Hippocampal formation (tissue), 2 donors: ENCODE results near the gene GLS.
"Not testable (repeated sequence)": the region's sequence is repeated elsewhere in the genome, so short reads cannot be mapped to it uniquely, and the experiment has no call there.

ENCODE experiments used
- DNase-seq, 2 donors: peaks; one replicate each; lab custom pipeline; 2025; lab: John Stamatoyannopoulos, UW

The GLS gene

DNA sequence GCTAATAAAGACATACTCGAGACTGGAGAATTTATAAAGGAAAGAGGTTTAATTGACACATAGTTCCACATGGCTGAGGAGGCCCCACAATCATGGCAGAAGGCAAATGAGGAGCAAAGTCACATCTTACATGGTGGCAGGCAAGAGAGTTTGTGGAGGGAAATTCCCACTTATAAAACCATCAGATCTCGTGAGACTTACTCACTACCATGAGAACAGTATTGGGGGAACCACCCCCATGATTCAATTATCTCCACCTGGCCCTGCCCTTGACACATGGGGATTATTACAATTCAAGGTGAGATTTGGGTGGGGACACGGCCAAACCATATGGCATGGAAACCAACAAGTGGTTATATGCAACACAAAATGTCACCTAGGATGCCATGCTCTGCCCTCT lies 114.7 kb downstream of the GLS start:
- not testable (repeated sequence) for DNase-seq

DNA sequence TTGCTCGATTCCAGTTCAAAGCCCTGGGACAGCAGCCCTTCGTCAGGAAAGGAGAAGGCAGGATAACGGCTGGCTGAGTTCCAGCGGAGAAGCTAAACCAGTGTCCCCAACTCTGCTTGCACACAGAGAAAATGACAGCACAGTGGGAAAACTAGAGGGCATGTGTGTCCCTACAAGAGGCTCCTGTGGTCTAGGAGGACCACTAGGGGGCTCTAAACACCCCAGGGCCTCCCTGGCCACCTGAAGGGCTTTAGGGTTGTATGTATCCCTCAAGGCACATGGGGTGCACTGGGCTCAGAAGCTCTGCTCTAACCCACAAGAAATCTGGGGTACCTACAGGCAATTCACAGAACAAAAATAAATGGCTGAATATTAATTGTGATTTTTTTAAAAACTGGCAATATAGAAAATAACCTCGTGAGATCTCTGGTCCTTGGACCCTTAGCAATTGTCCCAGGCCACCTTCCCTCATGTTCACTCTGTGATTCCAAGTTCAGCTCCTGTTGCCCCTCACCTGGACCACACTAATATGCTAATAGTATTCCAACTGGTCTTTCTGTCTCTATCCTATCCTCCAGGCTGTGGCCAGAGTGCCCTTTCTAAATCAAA lies 115.8 kb downstream of the GLS start:
- DNase-seq: no peak

DNA sequence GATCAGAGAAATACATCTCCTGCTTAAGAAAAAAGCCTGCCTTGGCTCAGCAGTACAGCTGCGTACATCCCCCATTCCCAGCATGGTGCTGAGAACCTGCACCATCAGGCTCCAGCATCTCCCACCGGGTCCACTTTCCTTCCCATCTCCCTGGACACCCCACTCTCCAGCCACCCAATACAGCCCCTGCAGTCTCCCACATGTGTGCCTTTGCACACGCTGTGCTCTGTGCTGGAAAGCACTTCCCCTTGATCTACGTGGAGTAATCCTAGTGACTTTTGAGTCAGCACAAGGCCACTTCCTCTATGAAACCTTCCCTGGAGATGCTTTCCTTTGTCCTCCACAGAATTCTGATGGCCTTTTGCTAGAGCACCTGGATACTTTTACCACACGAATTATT lies 116.3 kb downstream of the GLS start:
- DNase-seq: no peak

DNA sequence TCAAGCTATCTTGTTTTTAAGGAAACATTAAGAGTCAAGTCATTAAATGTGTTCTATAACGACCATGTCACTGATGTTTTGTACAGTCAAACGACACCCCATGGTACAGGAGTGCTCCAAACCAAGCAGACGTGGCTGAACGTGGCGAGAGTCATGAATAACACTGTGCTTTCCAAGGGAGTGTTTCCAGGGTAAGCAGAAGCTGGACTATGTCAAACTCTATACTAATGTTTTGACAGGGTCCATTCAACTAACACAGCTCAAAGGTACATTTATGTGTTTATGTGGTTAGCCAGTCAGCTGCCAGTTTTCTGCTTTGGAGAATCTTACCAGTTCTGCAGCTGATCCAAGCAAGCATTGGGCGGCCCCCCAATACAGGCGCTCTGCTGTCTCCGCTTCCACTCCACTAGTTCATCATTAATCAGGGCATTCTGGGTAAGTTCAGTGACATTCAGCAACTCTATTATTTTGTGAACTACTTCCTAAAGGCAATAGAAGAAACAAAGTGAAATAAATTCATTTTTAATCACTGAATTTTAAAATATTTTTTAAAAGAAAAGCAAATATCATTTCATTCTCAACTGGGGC lies 117.0 kb downstream of the GLS start:
- no peak for DNase-seq

DNA sequence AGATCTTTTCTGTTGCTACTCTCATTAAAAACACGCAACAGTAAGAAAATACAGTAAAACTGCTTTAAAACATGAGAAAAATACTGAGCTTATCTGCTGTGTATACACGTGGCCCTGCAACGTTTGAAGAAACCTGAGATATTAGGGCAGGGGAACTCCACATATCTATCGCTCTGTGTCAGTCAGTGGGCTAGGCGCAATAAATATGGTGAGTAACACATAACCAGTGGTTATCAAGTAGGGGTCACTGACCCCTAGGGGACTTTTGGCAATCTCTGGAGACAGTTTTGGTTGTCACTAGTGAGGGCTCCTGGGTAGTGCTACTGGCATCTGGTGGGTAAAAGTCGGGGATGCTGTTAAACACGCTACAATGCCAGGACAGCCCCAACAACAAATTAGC lies 118.4 kb downstream of the GLS start:
- no peak for DNase-seq

DNA sequence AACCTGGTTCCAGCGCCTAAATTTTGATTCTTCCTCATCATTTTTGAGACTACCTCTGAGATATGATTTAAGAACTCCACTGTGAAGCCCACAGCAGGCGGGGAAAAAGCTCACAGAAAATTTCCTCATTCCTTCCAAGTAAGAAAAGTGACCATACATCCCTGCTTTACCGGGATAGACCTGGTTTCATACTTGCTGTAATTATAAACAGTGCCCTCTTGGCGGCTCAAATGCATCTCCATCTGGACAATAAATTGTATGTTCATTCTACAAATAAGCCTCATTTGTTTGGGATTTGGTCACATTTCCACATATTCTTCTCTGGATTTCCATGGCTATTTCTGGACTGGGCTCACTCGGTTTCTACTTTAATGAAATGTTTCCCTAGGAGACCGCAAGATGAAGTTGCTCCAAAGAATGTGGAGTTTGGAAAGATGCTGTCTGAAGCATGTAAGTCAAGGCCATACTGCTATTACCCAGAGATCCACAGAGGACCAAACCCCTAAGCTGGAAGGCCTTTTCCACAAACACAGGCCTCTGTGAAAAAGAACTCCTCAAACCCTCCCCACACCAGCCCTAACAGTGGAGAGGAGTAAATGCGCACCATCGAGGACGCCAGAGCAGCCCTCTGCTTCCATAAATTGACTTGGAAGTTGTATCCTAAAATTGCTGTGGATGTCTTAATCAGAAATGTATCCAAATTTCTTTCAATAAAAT lies 119.5 kb downstream of the GLS start:
- no peak for DNase-seq

DNA sequence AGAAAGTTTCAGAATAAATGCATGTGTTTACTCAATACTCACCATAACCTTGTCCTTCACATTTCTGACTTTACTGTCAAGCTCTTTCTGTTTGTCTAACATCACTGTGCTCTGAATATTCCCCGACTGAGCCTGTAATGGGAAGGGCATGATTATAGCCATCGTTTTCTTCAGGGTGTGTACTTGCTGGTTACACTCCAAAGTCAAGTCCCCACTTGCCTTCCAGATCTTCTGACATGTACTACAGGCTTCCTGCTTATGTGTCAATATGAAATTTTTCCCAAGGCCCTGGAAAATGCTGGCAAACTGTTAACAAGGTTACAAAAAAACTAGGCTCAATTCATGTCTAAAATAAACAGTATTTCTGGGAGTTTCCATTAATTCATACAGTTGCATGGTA lies 120.4 kb downstream of the GLS start:
- no peak for DNase-seq

DNA sequence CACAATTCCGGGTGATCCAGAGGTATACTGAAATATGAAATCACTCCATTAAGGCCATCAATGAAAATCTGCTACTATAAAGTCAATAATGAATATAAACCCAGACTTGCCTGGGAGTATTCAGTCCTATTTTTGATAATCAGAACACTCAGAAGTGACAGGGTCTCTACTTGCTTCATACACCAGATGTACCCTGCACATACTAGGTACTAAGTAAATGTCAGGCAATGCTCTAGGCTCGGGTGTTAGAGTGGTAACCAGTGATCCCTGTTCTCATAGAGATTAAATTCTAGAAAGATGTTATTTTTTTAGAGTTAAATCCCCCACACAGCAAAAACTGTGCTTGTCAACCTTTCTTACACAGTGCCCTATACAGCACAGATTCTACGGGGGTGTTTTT lies 121.0 kb downstream of the GLS start:
- DNase-seq: no peak

DNA sequence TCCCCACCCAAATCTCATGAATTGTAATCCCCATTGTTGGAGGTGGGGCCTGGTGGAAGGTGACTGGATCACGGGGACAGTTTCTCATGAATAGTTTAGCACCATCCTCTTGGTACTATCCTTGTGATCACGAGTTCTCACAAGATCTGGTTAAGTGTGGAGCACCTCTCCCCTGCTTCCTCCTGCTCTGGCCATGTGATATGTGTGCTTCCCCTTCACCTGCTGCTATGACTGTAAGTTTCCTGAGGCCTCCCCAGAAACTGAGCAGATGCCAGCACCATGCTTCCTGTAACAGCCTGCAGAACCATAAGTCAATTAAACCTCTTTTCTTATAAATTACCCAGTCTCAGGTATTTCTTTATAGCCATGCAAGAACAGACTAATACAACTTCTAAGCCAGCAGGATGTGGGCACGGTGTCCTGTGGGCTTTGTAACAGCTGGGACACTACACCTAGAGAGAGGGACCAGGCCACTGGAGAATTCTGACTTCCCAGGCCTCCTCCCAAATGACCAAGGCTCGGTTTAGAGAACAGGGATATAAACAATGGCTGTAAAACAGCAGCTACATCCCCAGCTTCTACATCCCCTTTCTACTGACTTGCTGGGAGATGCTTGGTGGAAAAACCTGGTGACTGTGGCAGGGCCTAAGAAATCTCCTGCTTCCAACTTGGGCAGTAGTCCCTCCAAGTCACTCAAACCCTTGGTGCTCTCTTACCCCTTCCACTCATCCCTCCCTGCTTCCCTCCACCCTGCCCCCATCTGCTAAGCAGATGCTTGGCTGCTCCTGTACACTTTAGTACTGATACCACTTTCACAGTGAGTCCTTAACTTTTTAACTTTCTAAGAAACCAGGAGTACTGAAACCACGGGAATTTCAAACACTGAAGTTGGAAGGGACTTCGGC lies 123.0 kb downstream of the GLS start:
- DNase-seq: no peak

DNA sequence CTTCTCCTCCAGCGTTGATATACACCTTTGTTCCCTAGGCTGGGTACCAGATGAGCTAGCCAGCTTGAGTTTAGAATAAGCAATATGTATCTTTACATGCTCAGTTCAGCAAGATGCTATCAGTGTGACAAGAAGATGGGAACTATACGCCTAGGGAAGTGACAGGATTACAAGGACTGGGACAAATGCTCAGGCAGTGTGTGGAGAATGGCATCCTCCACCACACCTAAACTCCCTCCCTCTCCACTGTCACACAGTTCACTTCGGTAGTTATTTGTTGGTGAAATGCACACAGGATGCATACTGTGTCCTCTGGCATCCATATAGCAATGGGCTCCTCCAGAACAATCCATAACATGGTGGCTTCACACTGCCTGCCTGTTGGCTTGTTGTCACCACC lies 125.7 kb downstream of the GLS start:
- DNase-seq: no peak

DNA sequence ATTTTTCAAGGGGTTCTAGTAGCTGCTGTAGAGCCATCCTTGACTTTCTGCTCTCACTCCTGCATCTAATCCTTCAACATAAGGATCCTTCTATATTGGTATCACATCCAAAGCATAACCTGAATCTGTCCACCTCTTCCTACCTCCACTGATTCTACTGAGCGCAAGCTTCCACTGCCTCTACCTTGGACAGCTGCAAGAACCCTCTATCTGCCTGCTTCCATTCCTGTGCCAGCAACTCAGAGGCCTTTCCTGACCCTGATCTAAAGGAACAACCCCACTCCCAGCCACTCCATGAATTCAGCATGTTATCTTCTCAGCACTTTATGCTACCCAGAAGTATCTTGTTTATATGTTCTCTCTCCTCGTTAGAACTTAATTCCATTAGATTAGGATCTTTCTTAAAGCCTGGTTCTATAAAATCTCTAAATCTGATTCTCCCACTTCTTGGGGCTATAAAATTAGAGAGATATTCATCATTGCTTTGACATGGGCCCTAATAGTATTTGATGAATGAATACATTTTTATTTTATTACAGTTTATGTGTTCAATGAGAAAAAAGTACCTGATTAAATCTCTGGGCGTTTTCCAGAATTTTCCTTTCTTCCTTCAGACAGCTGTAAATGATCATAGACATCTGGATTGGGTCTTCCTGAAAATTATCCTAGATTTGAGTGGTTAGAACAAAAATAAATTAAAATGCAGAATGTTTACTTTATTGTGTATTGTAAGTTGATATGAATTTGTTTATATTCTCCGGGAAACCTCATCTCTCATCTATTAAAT lies 126.6 kb downstream of the GLS start:
- DNase-seq: no peak

DNA sequence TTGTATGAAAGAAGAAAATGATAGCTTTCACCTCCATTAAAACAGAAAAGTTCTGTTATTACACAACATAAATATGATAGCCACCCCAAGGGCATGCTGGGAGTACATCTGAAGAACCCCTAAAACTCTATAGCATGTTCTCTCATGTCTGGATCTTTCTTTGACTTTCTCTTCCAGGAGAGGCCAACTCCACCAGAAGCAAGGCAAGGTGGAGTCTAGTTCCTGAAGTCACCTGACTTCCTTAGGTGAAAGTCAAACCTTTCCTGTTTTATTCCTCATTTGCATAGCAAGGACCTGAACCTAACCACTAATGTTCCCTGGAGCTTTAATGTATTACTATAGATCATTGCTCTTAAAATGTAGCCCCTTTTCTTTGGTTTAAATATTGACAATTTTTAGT lies 127.7 kb downstream of the GLS start:
- DNase-seq: no peak

DNA sequence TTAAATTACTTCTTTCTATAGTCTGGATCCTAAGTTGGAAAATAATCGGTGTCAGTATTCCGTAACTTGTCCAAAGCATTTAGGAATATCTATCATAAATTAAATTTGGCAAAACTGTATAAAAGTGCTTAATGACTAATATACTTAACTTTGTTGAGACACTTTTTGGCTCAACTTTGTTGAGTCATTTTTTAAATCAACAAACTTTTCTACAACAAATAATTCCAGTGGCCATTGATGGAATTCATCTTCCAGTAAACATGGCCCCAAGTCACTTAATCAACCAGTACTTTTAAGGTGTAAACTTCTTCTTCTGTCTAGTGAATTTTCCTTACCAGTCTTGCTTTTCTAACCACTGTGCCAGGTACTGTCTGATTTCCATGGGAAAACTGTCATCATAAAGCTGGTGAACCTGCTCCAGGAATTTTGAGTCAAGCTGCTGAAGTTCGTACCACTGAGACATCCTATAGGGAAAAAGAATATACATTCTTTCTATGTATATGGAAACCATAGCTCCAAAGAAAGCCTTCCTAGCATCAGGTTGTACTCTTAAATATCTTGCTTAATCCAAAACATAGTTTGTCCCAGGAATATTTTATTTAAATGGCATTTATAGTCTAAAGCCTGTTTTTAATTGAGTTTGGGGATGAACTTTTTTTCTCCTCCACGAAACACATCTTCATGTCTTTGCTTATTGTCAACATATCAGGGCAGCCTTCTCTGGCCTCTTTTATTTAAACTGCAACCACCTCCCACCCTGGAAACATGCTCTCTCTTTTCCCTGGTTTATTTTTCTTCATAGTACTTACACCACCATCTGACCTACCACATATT lies 129.1 kb downstream of the GLS start:
- DNase-seq: no peak

DNA sequence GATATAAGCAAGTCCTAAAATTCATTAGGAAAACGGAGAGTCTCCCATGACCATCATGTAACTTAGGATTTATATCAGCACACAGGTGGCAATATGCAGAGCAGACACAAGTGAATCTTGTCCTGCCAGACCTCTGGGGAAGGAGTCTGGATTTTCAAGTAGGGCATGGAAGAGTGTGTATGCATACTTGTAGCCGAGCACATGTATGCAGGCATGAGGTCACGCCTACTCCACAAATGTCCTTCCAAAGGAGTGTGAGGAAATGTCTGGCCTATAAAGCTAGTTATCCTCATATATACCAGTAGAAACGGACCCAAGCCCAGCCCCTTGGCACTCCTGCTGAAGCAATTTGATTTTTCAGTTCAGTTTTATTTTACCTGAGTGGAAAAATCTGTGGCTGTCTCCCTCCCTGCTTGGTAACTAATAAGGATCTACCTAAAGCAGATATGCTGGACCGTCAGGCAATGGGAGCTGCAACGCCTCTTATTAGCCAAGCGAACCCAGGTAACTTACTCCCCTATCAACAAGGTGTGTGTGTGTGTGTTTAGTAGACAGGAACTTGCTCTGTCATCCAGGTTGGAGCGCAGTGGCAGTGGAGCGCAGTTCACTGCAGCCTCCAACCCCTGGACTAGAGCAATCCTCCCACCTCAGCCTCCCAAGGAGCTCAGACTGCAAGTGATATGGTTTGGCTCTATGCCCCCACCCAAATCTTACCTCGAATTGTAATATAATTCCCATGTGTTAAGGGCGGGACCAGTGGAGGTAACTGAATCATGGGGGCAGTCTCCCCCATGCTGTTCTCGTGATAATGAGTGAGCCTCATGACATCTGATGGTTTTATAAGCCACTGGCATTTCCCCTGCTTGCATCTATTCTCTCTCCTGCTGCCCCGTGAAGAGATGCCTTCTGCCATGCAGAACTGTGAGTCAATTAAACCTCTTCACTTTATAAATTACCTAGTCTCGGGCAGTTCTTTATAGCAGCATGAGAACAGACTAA lies 130.6 kb downstream of the GLS start:
- no peak for DNase-seq

DNA sequence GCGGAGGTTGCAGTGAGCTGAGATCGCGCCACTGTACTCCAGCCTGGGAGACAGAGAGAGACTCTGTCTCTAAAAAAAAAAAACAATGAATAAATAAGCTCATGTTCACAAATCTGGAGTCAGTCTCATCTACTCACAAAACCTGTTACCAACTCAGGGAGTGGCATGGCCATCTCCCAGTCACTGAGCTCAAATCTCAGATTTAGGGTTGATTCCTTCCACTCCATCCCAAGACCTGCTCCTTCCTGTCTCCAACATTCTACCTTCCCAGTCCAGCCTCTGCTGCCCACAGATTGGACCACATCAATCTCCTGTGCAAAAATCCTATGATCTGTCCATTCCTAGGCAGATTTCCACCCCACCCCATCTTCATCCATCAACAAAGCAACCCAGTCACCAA lies 131.7 kb downstream of the GLS start:
- DNase-seq: no peak

DNA sequence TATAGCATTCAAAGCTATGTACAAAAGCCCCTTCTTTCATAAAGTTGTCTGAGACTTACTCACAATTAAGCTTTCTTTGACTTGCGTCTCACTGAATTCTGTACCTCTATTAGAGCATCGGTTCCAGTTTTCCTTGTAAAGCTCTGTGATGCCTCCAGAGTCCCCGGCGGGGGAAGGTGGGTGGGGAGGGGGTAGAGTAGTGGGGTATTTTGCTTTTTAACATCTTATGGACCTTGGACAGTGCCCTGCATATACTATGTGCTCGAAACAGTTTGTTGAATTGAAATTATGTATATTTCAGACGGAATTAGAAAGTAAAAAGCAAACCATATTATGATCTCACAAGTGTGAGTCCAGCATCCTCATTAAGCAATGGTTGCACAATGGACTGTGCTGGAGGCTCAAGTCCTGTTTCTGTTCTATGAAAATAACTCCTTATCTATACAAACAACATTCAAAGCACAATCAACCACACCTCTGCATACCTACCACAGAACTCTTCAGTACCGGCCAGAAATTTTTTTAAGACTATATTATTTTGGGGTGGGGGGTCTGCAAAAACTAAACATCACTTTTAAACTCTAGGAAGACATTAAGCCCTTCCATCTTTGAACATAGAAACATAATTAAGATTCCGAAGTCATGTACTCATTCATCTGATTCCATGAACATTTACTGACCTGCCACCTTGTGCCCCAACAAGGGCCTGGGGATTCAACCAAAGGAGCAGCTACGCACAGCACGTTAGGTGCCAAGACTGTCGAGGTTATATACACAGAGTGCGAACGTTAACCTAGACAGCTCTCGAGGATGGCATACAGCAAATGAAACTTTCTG lies 132.4 kb downstream of the GLS start:
- no peak for DNase-seq

DNA sequence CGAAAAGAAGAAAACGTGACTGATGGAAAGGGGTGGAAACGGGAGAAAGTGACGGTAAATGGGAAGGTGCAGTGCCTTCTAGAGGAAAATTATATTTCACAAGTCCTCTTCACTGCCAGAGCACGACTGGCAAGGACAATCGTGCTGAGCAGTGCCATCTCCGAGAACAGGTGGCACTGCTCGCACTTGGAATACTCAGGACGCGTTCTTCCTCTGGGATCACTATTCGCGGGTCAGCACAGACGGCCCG lies 133.0 kb downstream of the GLS start:
- peak in 1 of 2 donors; percentile 54 for DNase-seq

DNA sequence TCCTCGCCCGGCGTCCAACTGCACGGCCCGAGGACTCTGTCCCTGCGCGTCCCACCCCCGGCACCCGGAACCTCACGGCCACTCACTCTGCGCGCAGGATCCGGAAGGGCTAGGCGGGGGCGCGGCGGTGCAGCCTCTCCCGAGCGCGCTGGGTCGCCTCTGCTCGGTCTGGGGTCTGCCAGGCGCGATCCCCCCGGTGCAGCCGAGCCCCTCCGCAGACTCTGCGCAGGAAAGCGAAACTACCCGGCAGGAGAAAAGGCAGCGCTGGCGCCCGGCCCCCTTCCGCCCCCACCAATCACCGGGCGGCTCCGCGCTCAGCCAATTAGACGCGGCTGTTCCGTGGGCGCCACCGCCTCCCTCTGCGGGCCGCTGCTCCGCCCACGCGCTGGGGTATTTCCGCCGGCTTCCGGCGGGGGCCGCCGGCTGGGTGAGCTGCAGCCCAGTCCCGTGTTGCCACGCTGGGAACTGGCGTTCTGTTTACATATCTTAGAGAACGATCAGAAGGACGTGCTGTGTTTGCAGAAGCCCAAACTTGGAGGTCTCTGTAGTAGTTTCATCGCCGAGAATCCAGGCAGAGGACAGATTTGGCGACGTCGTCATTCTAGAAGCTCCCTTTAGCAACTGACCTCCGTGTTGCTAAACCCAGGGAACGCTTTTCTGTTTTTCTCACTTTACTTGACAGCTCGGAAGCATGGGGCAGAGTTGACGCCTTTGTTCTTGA lies 133.5 kb downstream of the GLS start, which contains the start of gene STAT1:
TSS of gene STAT1 (minus strand) at position 240 of the 721 bp plus-strand sequence. CDS start 4,168 bp downstream, outside the sequence.
- peak; percentile 83 to 91 for DNase-seq
